ENCODE results near the gene UBR3.
"Not testable (repeated sequence)": the region's sequence is repeated elsewhere in the genome, so short reads cannot be mapped to it uniquely, and the experiment has no call there.

UBR3 gene

GRCh38 chr2:169955940-169956339 is 128.7 kb downstream of the UBR3 start:
- DNase-seq: no peak

DNA sequence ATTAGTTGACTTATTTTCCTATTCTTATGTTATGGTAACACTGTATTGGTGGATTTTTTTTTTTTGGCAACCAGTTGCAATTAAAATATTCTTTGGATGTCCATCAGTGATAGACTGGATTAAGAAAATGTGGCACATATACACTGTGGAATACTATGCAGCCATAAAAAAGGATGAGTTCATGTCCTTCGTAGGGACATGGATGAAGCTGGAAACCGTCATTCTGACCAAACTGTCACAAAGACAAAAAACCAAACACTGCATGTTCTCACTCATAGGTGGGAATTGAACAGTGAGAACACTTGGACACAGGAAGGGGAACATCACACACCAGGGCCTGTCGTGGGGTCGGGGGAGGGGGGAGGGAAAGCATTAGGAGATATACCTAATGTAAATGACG is 130.0 kb downstream of the UBR3 start:
- not testable (repeated sequence) for DNase-seq

GRCh38 chr2:169961911-169962310 is 134.7 kb downstream of the UBR3 start:
- DNase-seq: no peak

GRCh38 chr2:169963786-169964185 is 136.5 kb downstream of the UBR3 start:
- DNase-seq: no peak

DNA sequence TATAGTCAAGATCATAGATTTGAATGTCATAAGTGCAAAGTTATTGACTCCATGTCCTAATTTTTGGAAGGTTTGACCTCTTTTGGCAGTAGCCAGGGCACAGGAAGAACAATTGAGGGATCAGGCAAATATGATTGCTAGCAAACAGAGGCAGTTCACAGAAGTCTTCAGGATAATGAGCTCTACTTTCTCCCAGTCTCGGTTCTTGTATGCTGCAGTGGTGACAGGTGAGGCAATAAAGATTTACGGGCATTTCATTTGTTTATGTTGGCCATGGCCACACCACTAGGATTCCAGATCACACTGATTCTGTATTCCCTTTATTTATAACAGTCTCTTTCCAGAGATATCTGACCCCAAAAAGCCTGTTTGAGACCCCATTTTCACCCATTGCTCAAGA is 137.5 kb downstream of the UBR3 start:
- no peak for DNase-seq

GRCh38 chr2:169965495-169965894 is 138.2 kb downstream of the UBR3 start:
- no peak for DNase-seq

DNA sequence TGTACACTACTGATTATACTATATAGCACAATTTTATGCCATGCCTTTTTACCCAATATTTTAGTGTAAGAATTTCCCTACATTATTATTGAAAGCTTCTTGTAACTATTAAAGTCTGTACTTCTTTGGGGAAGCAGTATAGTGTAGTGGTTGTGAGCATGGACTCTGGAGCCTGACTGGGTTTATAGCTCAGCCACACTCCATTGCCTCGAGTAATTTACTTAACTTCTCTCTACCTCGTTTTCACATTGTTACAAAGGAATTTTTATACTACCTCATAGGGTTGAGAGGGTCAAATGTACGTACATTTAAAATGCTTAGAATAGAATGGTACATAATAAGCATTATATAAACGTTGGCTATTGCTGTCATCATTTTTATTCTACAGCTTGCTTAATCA is 139.2 kb downstream of the UBR3 start:
- DNase-seq: no peak

DNA sequence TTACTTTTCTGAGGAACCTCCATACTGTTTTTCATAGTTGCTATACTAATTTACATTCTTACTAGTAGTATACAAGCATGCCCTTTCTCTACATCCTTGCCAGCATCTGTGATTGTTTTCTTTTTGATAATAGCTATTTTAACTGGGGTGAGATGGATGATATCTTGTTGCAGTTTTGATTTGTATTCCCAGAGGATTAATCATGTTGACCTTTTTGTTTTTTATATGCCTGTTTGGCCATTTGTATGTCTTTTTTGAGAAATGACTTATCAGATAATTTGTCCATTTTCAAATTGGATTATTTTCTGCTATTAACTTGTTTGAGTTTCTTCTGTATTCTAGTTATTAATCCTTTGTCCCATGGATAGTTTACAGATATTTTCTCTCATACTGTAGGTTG is 141.5 kb downstream of the UBR3 start:
- DNase-seq: no peak

DNA sequence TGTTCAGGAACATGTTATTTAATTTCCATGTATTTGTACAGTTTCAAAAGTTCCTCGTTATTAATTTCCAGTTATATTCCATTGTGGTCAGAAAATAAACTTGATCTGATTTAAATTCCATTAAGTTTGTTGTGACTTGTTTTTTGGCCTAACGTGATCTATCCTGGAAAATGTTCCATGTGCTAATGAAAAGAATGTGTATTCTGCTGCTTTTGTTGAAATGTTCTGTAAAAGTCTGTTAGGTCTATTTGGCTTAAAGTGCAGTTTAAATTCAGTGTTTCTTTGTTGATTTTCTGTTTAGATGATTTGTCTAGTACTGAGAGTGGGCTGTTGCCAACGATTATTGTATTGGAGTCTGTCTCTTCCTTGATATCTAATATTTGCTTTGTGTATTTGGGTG is 148.0 kb downstream of the UBR3 start:
- no peak for DNase-seq

GRCh38 chr2:169976335-169976851 is 149.1 kb downstream of the UBR3 start:
- no peak for DNase-seq

DNA sequence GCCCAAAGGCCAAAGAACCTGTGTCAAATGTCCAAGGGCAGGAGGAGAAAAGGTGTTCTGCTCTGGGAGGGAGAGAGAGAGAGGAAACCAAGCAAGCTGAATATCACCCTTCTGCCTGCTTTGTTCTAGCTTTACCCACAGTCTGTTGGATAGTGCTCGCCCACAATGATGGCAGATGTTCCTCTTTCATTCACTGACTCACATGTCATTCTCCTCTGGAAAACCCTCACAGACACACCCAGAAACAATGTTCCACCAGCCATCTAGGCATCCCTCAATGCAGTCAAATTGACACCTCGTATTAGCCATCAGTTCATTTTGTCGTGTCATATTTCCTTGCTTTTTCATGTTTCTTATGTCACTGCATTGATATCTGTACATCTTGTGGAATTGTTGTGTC is 150.3 kb downstream of the UBR3 start:
- no peak for DNase-seq

- DNase-seq: no peak
Observed at GRCh38 chr2:169978402-169979017, 151.3 kb downstream of the UBR3 start.

- DNase-seq: no peak
Observed at GRCh38 chr2:169979025-169979424, 151.8 kb downstream of the UBR3 start.

DNA sequence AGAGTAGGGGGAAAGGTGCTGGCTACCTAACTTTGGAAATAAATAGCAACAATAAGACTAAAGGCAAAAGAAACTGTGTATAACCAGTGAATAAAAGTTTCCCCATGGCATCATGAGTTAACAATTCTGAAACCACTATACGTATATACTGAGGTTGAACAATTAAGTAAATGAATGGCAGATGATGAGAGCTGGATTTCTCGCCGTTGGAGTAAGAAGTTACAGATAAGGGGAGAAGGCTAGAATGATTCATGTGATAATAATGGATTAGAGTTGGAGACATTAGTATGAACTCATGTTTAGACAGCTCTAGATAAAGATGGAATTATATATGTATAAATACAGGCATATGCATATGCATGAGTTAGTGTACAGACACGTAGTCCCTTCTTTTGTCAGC is 152.7 kb downstream of the UBR3 start:
- no peak for DNase-seq

- DNase-seq: no peak
Observed at GRCh38 chr2:169980643-169981042, 153.4 kb downstream of the UBR3 start.

DNA sequence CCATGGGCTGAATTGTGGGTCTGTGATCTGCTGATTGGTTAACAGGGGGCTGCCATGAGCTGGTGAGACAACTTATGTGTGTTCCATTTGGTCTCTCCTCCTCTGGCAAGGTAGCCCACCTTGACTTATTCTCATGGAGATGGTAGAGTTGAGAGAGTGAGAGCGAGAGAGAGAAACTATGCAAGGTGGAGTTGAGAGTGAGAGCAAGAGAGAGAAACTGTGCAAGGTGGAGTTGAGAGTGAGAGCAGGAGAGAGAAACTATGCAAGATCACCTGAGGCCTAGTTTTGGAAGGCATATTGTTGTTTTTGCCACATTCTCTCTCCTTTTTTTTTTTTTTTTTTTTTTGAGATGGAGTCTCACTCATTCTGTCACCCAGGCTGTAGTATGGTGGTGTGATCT is 155.7 kb downstream of the UBR3 start:
- no peak for DNase-seq

DNA sequence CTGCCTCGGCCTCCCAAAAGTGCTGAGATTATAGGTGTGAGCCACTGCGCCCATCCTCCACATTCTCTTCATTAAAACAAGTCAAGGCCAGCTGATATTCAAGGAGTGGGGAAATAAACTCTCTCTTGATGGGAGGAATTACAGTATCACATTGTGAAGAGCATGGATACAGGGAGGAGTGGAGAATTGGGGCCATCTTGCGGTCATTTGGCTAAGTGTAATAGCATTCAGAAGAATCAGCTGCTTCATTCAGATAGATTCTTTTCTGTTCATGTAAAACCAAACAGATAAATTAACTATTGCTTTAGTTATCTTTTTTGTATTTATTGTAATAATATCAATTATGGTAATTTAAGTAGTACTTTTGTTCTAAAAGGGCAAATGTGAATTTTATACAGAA is 156.3 kb downstream of the UBR3 start:
- no peak for DNase-seq

GRCh38 chr2:169984145-169984544 is 156.9 kb downstream of the UBR3 start:
- DNase-seq: no peak

DNA sequence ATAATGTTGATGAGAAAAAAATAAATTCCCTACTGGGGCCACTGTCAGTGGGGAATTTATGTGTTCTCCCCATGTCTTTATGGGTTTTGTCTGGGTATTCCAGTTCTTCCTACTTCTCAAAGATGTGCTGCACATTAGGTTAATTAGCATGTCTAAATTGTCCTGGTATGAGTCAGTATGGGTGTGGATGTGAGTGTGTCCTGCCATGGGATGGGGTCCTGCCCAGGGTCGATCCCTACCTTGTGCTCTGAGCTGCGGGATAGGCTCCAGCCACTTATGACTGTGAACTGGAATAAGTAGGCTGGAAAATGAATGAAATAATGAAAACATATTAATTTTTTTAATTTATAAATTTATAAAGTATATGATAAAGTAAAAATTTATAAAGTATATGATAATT is 167.5 kb downstream of the UBR3 start:
- DNase-seq: no peak

DNA sequence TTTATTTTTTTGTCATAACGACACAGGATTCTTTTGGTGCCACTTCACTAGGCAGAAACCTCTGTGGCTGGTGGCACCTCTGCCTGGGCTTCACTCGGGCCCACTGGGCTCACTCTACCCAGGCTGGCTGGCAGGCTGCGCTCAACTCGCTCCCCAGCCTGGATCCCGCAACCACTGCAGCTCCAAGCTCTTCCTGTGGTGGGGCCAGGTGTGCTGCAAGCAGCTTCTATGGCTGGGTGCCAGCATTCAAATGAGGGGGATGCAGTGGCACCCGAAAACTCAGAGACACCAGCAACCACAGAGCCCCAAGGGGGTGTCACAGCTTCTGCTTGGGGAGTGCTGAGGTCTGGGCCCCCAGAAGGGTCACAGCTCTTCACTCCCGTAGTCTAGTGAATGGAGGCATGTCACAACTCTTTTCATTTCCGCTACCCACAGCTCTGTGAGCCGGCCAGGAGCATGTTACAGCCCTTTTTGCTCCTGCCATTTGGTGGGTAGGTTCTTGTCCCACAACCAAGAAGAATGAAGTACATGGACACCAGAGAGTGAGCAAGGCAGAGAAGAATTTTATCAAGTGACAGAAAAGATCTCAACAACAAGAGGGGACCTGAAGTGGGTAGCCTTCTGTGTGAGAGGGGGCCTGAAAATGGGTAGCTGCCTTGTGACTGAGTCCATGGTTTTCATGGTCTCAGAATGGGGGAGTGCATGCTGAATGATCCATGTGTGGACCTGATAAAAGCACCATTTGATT is 170.1 kb downstream of the UBR3 start:
- DNase-seq: no peak

- no peak for DNase-seq
Observed at GRCh38 chr2:169999054-169999453, 171.8 kb downstream of the UBR3 start.

- no peak for DNase-seq
Observed at GRCh38 chr2:170002096-170002495, 174.8 kb downstream of the UBR3 start.

DNA sequence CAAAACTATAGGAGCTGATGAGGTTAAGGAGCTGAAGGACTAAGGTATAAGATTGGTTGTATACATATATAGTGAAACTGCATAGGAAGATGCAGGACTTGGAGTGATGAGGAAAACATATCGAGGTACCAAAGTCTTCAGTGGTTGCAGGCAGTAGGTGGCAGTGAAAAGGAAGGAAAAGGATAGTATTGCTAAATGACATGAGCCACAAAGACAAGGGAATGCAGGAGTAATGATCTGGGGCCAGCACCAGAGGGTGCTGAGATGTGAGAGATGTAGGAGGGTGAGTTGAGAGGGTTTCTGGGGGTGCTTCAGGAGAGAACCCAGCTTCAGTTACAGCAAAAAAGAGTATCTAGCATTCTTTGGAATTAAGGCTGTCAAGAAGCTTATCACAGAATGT is 178.4 kb downstream of the UBR3 start:
- DNase-seq: no peak

DNA sequence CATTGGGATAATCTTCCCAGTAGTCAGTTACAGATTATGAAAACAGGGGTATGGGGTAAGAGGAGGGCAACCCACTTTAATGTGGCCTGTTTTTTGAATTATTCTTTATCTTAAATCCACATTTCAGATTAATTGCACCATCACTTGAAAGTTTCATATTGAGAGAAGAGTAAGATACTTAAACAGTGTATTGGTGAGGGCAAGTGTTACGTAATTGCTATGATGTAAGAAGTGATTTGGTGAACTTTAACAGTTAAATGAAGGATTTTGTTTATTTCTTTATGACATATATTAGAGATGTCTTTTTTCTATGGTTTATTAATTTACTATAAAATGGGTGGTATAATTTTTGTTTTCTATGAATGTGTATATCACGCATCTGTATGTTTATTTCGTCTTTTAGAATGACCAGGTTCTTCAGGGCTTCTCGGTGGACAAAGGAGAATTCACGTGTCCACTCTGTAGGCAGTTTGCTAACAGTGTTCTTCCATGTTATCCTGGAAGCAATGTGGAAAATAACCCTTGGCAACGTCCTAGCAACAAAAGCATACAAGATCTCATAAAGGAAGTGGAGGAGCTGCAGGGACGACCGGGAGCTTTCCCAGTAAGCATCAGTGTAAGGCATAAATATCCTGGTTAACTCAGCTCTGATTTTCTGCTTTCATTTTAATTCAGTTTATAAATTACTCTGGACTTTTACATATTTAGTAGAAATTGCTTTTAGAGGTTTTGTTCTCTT is 179.5 kb downstream of the UBR3 start:
- DNase-seq: no peak

Measured in activated CD4-positive, alpha-beta T cell treated with anti-CD3 and anti-CD28 coated beads, Interleukin-10, Interleukin-2, amounts not matched to agents 100 ng/mL and 50 ng/mL, durations not matched to agents 16 hours and 8 hours (primary cell).